ENCODE data around the gene SAMD5. TPM values are rescaled to one million over a fixed set of nuclear protein-coding genes. Genes with fewer than 3 reads are reported as not detected.

The SAMD5 gene
- total and polyA plus RNA-seq, 8 donors: 10.5 to 30.3 (median 26.0) TPM

- intact Hi-C loops (cut with DNase I): no loop called here
- TF ChIP-seq CTCF (IDR thresholded peaks at IDR 0.05): no peak
- H3K27ac ChIP-seq: no peak overlapping the region
- ATAC-seq (no peak), DNase-seq (no peak)
- no peaks in the 10 kb centered on the region for H3K4me1 ChIP-seq
- no peaks in the 10 kb centered on the region for H3K36me3 ChIP-seq
- H3K27me3 ChIP-seq: no peaks in the 10 kb centered on the region
- no peak overlapping the region for H3K4me3 ChIP-seq
- no peaks in the 10 kb centered on the region for H3K9me3 ChIP-seq
Measured at GRCh38 chr6:147587907-147588306, 79.4 kb downstream of the SAMD5 start.

GRCh38 chr6:147588469-147588868 is 80.0 kb downstream of the SAMD5 start:
- Histone ChIP-seq H3K4me3 (no peak overlapping the region), H3K27ac (no peak overlapping the region), H3K27me3 (no peaks in the 10 kb centered on the region), H3K36me3 (no peaks in the 10 kb centered on the region), H3K4me1 (no peaks in the 10 kb centered on the region), H3K9me3 (no peaks in the 10 kb centered on the region)
- intact Hi-C loops (cut with DNase I): no loop called here
- DNase-seq (no peak), ATAC-seq (no peak)
- TF ChIP-seq CTCF (IDR thresholded peaks at IDR 0.05): no peak

GRCh38 chr6:147589739-147590250 is 81.3 kb downstream of the SAMD5 start:
- Histone ChIP-seq H3K9me3 (no peaks in the 10 kb centered on the region), H3K27me3 (no peaks in the 10 kb centered on the region), H3K27ac (no peak overlapping the region), H3K36me3 (no peaks in the 10 kb centered on the region), H3K4me1 (no peaks in the 10 kb centered on the region), H3K4me3 (no peak overlapping the region)
- ATAC-seq: no peak
- TF ChIP-seq CTCF (IDR thresholded peaks at IDR 0.05): no peak
- intact Hi-C loops (cut with DNase I): no loop called here
- no peak for DNase-seq

- intact Hi-C loops (cut with DNase I): no loop called here
- no peak overlapping the region for H3K27ac ChIP-seq
- H3K4me3 ChIP-seq: no peak overlapping the region
- no peaks in the 10 kb centered on the region for H3K4me1 ChIP-seq
- ATAC-seq (no peak), DNase-seq (no peak)
- H3K27me3 ChIP-seq: no peaks in the 10 kb centered on the region
- H3K9me3 ChIP-seq: no peaks in the 10 kb centered on the region
- H3K36me3 ChIP-seq: no peaks in the 10 kb centered on the region
- TF ChIP-seq CTCF (IDR thresholded peaks at IDR 0.05): no peak
Measured at GRCh38 chr6:147595961-147596360, 87.5 kb downstream of the SAMD5 start.

- TF ChIP-seq CTCF (IDR thresholded peaks at IDR 0.05): no peak
- no peak overlapping the region for H3K27ac ChIP-seq
- H3K4me3 ChIP-seq: no peak overlapping the region
- DNase-seq (peak in 1 of 4 donors; percentile 42), ATAC-seq (no peak)
- no peaks in the 10 kb centered on the region for H3K36me3 ChIP-seq
- H3K4me1 ChIP-seq: no peaks in the 10 kb centered on the region
- no peaks in the 10 kb centered on the region for H3K27me3 ChIP-seq
- H3K9me3 ChIP-seq: no peaks in the 10 kb centered on the region
- intact Hi-C loops (cut with DNase I): no loop called here
Measured at GRCh38 chr6:147603392-147604081, 95.0 kb downstream of the SAMD5 start.

All from left lung (tissue), 10 donors.